NCI-H2029 treated with DMSO at 0.1 percent for 48 hours (cell line): Measurements from ENCODE around the gene RELCH.

Experiments
- DNase-seq: peaks from one replicate; lab custom pipeline; 2025; lab: John Stamatoyannopoulos, UW

RELCH gene

GRCh38 chr18:62324917-62325805 lies 138.1 kb downstream of the RELCH start, which contains the start of gene TNFRSF11A:
TSS of gene TNFRSF11A (plus strand) at chr18:62325310. CDS start at chr18:62325353, 43 bp downstream.
- DNase-seq = no peak

- DNase-seq = no peak
Measured at GRCh38 chr18:62325806-62326645, 139.0 kb downstream of the RELCH start.

- DNase-seq = no peak
Measured at GRCh38 chr18:62326646-62327348, 139.7 kb downstream of the RELCH start.

GRCh38 chr18:62327977-62328376 lies 140.9 kb downstream of the RELCH start:
- DNase-seq = no peak

- DNase-seq = no peak
Measured at GRCh38 chr18:62328586-62329525, 141.8 kb downstream of the RELCH start.

- DNase-seq = no peak
Measured at GRCh38 chr18:62329691-62330454, 142.8 kb downstream of the RELCH start.

GRCh38 chr18:62330650-62331049 lies 143.6 kb downstream of the RELCH start:
- no peak for DNase-seq

GRCh38 chr18:62331581-62332356 lies 144.7 kb downstream of the RELCH start:
- no peak for DNase-seq

- DNase-seq = no peak
Measured at GRCh38 chr18:62332431-62332830, 145.4 kb downstream of the RELCH start.

- DNase-seq = no peak
Measured at GRCh38 chr18:62332964-62333695, 146.1 kb downstream of the RELCH start.

GRCh38 chr18:62334120-62334519 lies 147.1 kb downstream of the RELCH start:
- DNase-seq = no peak

GRCh38 chr18:62335494-62335893 lies 148.4 kb downstream of the RELCH start:
- DNase-seq = no peak

GRCh38 chr18:62336618-62337017 lies 149.6 kb downstream of the RELCH start:
- DNase-seq = no peak

- no peak for DNase-seq
Measured at GRCh38 chr18:62337336-62337735, 150.3 kb downstream of the RELCH start.

GRCh38 chr18:62338446-62339105 lies 151.5 kb downstream of the RELCH start:
- DNase-seq = no peak

GRCh38 chr18:62339106-62339988 lies 152.3 kb downstream of the RELCH start:
- DNase-seq = no peak

GRCh38 chr18:62340996-62341395 lies 153.9 kb downstream of the RELCH start:
- DNase-seq = no peak
